ENCODE measurements around the gene SLC40A1. TPM values are rescaled to one million over a fixed set of nuclear protein-coding genes. Genes with fewer than 3 reads are reported as not detected.

Gene SLC40A1
- polyA plus RNA-seq, 1 experiment, result 0.47 TPM

- no peak for DNase-seq (ENCODE audit: low read depth)
- Histone ChIP-seq H3K27me3 (ENCODE audit: control insufficient read depth, insufficient read depth, low read length) (no peaks in the 10 kb centered on the region), H3K4me3 (ENCODE audit: low read depth, low read length) (no peak overlapping the region), H3K36me3 (ENCODE audit: control insufficient read depth, insufficient read depth, low read length) (no peaks in the 10 kb centered on the region)
- ChIA-PET POLR2A (no interaction called here), CTCF (no interaction called here)
- TF ChIP-seq CTCF (IDR thresholded peaks at IDR 0.05; ENCODE audit: insufficient read depth, low read depth, low read length), result no peak
Observed at GRCh38 chr2:189533288-189534035, 47.1 kb downstream of the SLC40A1 start.

- no peak for DNase-seq (ENCODE audit: low read depth)
- ChIA-PET CTCF (no interaction called here), POLR2A (no interaction called here)
- Histone ChIP-seq H3K36me3 (ENCODE audit: control insufficient read depth, insufficient read depth, low read length) (no peaks in the 10 kb centered on the region), H3K4me3 (ENCODE audit: low read depth, low read length) (no peak overlapping the region), H3K27me3 (ENCODE audit: control insufficient read depth, insufficient read depth, low read length) (no peaks in the 10 kb centered on the region)
- TF ChIP-seq CTCF (IDR thresholded peaks at IDR 0.05; ENCODE audit: insufficient read depth, low read depth, low read length), result no peak
Observed at GRCh38 chr2:189530965-189531637, 49.5 kb downstream of the SLC40A1 start.

- Histone ChIP-seq H3K36me3 (ENCODE audit: control insufficient read depth, insufficient read depth, low read length) (no peaks in the 10 kb centered on the region), H3K27me3 (ENCODE audit: control insufficient read depth, insufficient read depth, low read length) (no peaks in the 10 kb centered on the region), H3K4me3 (ENCODE audit: low read depth, low read length) (no peak overlapping the region)
- TF ChIP-seq CTCF (IDR thresholded peaks at IDR 0.05; ENCODE audit: insufficient read depth, low read depth, low read length), result no peak
- ChIA-PET POLR2A (no interaction called here), CTCF (interaction anchor here (1.6 kb wide), 1 partner anchor 9 kb away, joined by 8 read pairs; no protein-coding TSS in a partner anchor)
- no peak for DNase-seq (ENCODE audit: low read depth)
Observed at GRCh38 chr2:189528617-189529016, 52.0 kb downstream of the SLC40A1 start.

GRCh38 chr2:189527812-189528592 lies 52.6 kb downstream of the SLC40A1 start:
- Histone ChIP-seq H3K4me3 (ENCODE audit: low read depth, low read length) (no peak overlapping the region), H3K36me3 (ENCODE audit: control insufficient read depth, insufficient read depth, low read length) (no peaks in the 10 kb centered on the region), H3K27me3 (ENCODE audit: control insufficient read depth, insufficient read depth, low read length) (no peaks in the 10 kb centered on the region)
- ChIA-PET CTCF (interaction anchor here (1.6 kb wide), 1 partner anchor 9 kb away, joined by 8 read pairs; no protein-coding TSS in a partner anchor), POLR2A (no interaction called here)
- no peak for TF ChIP-seq CTCF (IDR thresholded peaks at IDR 0.05; ENCODE audit: insufficient read depth, low read depth, low read length)
- DNase-seq (ENCODE audit: low read depth), result no peak
